K562 (cell line): ENCODE results near the gene HOXA4. TPM values are rescaled to one million over a fixed set of nuclear protein-coding genes. Genes with fewer than 3 reads are reported as not detected.

Experiments
- ATAC-seq: fragments of 200-7000 bp; cut with Tn5 transposase; 3 replicates; pipeline ENCODE4 v1.9.1; 2020; ENCODE audit warnings: moderate library complexity
- BruUV-seq: library from RNA; stranded (reverse); fragments of 400-500 nt; replicated peaks from 2 replicates; lab custom pipeline; 2021; lab: Mats Ljungman, UMichigan
- CTCF ChIA-PET: fragments of 300-600 bp; formaldehyde crosslinking; extraction: SDS; loops from one replicate; lab custom pipeline; 2021; ENCODE audit warnings: low intra/inter-chr PET ratio; lab: Yijun Ruan, JAX
- POLR2A ChIA-PET: fragments of 300-600, 350-650 bp; sonication (Branson Sonifier 250); formaldehyde crosslinking; extraction: SDS; loops from one replicate; lab custom pipeline; 2021; ENCODE audit warnings: antibody characterized with exemption, inconsistent platforms; lab: Yijun Ruan, JAX
- DNase-seq, 4 experiments: peaks; one replicate each; pipeline versions ENCODE4 v3.0.0 to v3.0.0-alpha.2; 2011 to 2018; ENCODE audit warnings: low spot score in 3 of 4, mixed read lengths in 3 of 4; ENCODE audit errors: extremely low read depth in 1 of 4
- FAIRE-seq: peaks from 2 replicates; lab custom pipeline; 2011; peaks lifted over from hg19 to GRCh38; lab: Jason Lieb, UNC
- H2AFZ ChIP-seq: 2 replicates; pipeline ENCODE4 v1.6.0; 2011; ENCODE audit warnings: low read depth, low read length, control low read depth, inconsistent platforms
- H3K27ac ChIP-seq: fragments of 200-600 bp; 3 replicates; pipeline ENCODE4 v1.8.0; 2011; ENCODE audit warnings: low read depth, mild to moderate bottlenecking, control low read depth, inconsistent platforms, low read length, moderate library complexity, mixed read lengths; ENCODE audit errors: extremely low read depth
- H3K27me3 ChIP-seq, 2 experiments: fragments of 300-600 bp in 1 of 2; 2 replicates in 1 of 2; 3 replicates in 1 of 2; pipeline versions ENCODE4 v1.6.0 to v1.8.0; 2011; ENCODE audit warnings: inconsistent platforms in 2 of 2, low read length in 2 of 2, mild to moderate bottlenecking in 1 of 2, mixed read lengths in 1 of 2, moderate library complexity in 1 of 2; ENCODE audit not compliant: control insufficient read depth in 2 of 2, insufficient read depth in 2 of 2
- H3K36me3 ChIP-seq: fragments of 300-600 bp; 3 replicates; pipeline ENCODE4 v1.8.0; 2011; ENCODE audit warnings: mild to moderate bottlenecking, low read length, inconsistent platforms; ENCODE audit not compliant: control insufficient read depth, insufficient read depth
- H3K4me1 ChIP-seq, 2 experiments: fragments of 200-600 bp in 1 of 2; replicated peaks in 1 of 2; 2 replicates in 1 of 2; 3 replicates in 1 of 2; pipeline versions ENCODE4 v1.5.1 to v1.8.0; 2011; ENCODE audit warnings: inconsistent platforms in 2 of 2, low read length in 2 of 2, mild to moderate bottlenecking in 1 of 2, mixed read lengths in 1 of 2, moderate library complexity in 1 of 2; ENCODE audit not compliant: control insufficient read depth in 2 of 2, insufficient read depth in 2 of 2
- H3K4me2 ChIP-seq: 2 replicates; pipeline ENCODE4 v1.6.1; 2011; ENCODE audit warnings: low read length, control low read depth, inconsistent platforms, mixed read lengths; ENCODE audit not compliant: insufficient read depth
- H3K4me3 ChIP-seq: fragments of 200-600 bp; sonication (generic), shearing (Covaris generic); 2 replicates; pipeline ENCODE4 v1.5.1; 2016; ENCODE audit warnings: control low read depth, inconsistent platforms
- H3K79me2 ChIP-seq: fragments of 200-600 bp; 3 replicates; pipeline ENCODE4 v1.8.0; 2011; ENCODE audit warnings: low read length, inconsistent platforms; ENCODE audit not compliant: control insufficient read depth, insufficient read depth
- H3K9ac ChIP-seq, 2 experiments: 2 replicates each; pipeline versions ENCODE4 v1.6.0 to v1.6.1; 2011; ENCODE audit warnings: low read depth in 2 of 2, low read length in 2 of 2, control low read depth in 1 of 2, inconsistent platforms in 1 of 2, mild to moderate bottlenecking in 1 of 2, mixed read lengths in 1 of 2; ENCODE audit not compliant: insufficient read depth in 1 of 2
- H3K9me1 ChIP-seq: one replicate; pipeline ENCODE4 v1.6.0; 2011; ENCODE audit warnings: inconsistent platforms, mild to moderate bottlenecking, low read length, moderate library complexity; ENCODE audit not compliant: control insufficient read depth, insufficient read depth
- H3K9me3 ChIP-seq: replicated peaks from 2 replicates; pipeline ENCODE4 v1.5.1; 2011; ENCODE audit warnings: low read depth, low read length, inconsistent platforms; ENCODE audit not compliant: control insufficient read depth, insufficient read depth
- H4K20me1 ChIP-seq: replicated peaks from 2 replicates; pipeline ENCODE4 v1.6.1; 2011; ENCODE audit warnings: low read length, inconsistent platforms, mixed read lengths; ENCODE audit not compliant: control insufficient read depth, insufficient read depth
- HEY1 ChIP-seq: fragments of 250-450 bp; sonication (Bioruptor Pico); IDR thresholded peaks from 2 replicates; pipeline ENCODE4 v1.5.0; 2020; ENCODE audit warnings: mild to moderate bottlenecking, moderate library complexity, borderline replicate concordance
- MEIS2 ChIP-seq: fragments of 450-650 bp; IDR thresholded peaks from 2 replicates; pipeline ENCODE4 v1.6.1; 2014; ENCODE audit warnings: mild to moderate bottlenecking; ENCODE audit not compliant: partially characterized antibody
- NEUROD1 ChIP-seq: fragments of 150-350 bp; IDR thresholded peaks from 2 replicates; pipeline ENCODE4 v1.6.1; 2014; ENCODE audit warnings: borderline replicate concordance, low read length, low read depth; ENCODE audit not compliant: partially characterized antibody
- NFATC3 ChIP-seq: fragments of 450-650 bp; IDR thresholded peaks from 2 replicates; pipeline ENCODE4 v1.6.1; 2017; ENCODE audit warnings: mild to moderate bottlenecking
- WGBS: fragments of 100-300 bp; shearing (Covaris generic); methylation state at CpG from one replicate; pipeline ENCODE4 v1.1.6; 2016; ENCODE audit warnings: low coverage, mixed read lengths; ENCODE audit not compliant: insufficient coverage; ENCODE audit errors: missing lambda C conversion rate; 5-methylcytosine and 5-hydroxymethylcytosine counted together
- in situ Hi-C: fragments of 300-500 bp; cut with MboI; formaldehyde crosslinking; loops from 4 replicates; pipeline ENCODE4 v1.15.0; 2018; ENCODE audit warnings: inconsistent platforms, mixed read lengths
- intact Hi-C: fragments of 100-400 bp; cut with micrococcal nuclease; formaldehyde crosslinking; loops from 2 replicates; pipeline ENCODE4 v1.14.2; 2022
- polyA plus RNA-seq, 8 experiments: library from polyadenylated mRNA; depleted of rRNA in 4 of 8; stranded (reverse) in 5 of 8; unstranded in 3 of 8; fragments of >200 nt; fragmentation: Nextera tagmentation in 2 of 8; fragmentation: Illumina TruSeq in 1 of 8; extraction: Ambion mirVana in 2 of 8; extraction: Trizol in 1 of 8; gene quantifications; 2 replicates each; pipeline versions ENCODE4 v1.2.1 to v1.2.3, GENCODE V29; 2011 to 2014; ENCODE audit warnings: inconsistent platforms in 1 of 8, missing spikeins in 1 of 8
- total RNA-seq, 7 experiments: library from RNA; depleted of rRNA in 6 of 7; stranded (reverse); fragments of >200 nt in 6 of 7; fragmentation: Illumina TruSeq in 2 of 7; extraction: Trizol in 2 of 7; gene quantifications; 2 replicates each; pipeline versions ENCODE4 v1.2.1 to v1.2.3, GENCODE V29; 2011 to 2021; ENCODE audit warnings: low replicate concordance in 1 of 7
- TF ChIP-seq, protein P1 (sequence below), 2 experiments: IDR thresholded peaks in 1 of 2; conservative IDR thresholded peaks in 1 of 2; 2 replicates each; pipeline ENCODE4 v1.6.1; 2016; ENCODE audit warnings: low read depth in 2 of 2, mild to moderate bottlenecking in 1 of 2, missing compliant biosample characterization in 1 of 2, missing genetic modification characterization in 1 of 2, moderate library complexity in 1 of 2
- TF ChIP-seq, protein P2 (sequence below): IDR thresholded peaks from 2 replicates; pipeline ENCODE4 v1.6.1; 2016; ENCODE audit warnings: missing genetic modification characterization, missing compliant biosample characterization
- TF ChIP-seq, protein P3 (sequence below): fragments of 450-650 bp; formaldehyde crosslinking; IDR thresholded peaks from 2 replicates; pipeline ENCODE4 v1.4.0; 2020; ENCODE audit warnings: mild to moderate bottlenecking, mixed read lengths

HOXA4 gene
- total and polyA plus RNA-seq, 9 of the 15 experiments (the other 6 are each of a cell fraction or from before 2014, with no cell fraction given), result not detected

DNA sequence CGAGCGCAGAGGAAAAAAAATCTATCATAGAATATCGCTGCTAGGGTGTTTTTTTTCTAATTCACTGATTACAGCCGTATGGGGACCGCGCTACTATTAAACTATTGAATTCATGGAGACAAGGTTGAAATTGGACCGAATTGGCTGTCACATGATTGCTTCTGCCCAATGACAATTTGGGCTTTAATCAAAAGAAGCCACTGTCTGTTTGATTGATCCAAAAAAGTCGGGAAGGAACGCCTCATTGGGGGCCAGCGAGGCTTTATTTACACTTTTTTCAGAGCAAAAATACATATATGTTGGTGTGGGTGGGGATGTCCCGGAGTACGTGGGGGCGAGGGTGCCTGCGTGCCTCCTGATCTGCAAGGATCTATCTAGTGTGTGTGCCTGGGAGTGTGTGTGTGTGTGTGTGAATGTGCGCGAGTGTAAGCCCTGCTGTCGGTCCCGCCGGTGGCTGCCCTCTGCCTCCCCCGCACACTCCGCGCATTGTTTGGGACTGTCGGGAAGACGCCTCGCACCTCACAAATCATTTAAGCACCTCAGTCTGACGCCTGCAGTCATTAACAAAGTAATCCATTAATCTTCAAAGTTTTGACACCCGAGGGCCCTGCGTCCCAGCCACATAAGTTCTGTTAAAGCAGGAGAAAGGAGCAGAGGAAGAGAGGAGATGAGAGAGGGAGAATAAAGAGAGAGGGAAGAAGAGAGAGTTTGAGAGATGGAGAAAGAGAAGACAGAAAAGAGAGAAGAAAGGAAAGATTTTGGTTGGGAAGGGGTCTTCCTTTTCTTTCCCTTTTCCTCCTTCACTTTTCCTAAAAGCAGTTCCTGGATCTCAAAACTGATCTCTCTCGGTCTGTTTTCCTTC is 27.7 kb downstream of the HOXA4 start, which contains the start of gene HOXA2:
Gene HOXA2 (minus strand): TSS at position 103 of the 862 bp plus-strand sequence. CDS start 183 bp downstream, outside the sequence.
- Histone ChIP-seq H3K9me1 (no peaks in the 10 kb centered on the region), H3K4me3 (no peak within 1 kb of the TSS), H3K9ac (no peak within 1 kb of the TSS), H3K9me3 (no peaks in the 10 kb centered on the region), H3K27me3 (peaks cover 73 to 75% of the 10 kb centered on the region in 2 experiments), H3K4me1 (peaks cover 0 to 6% of the 10 kb centered on the region in 2 experiments; a peak in 1 of 5 replicates), H2AFZ (no peak within 1 kb of the TSS), H4K20me1 (no peaks in the 10 kb centered on the region), H3K4me2 (no peak within 1 kb of the TSS), H3K27ac (no peak within 1 kb of the TSS), H3K36me3 (no peaks in the 10 kb centered on the region), H3K79me2 (no peaks in the 10 kb centered on the region)
- CTCF ChIA-PET, result no interaction called here
- BruUV-seq, result no TSS peak
- no peak for FAIRE-seq
- WGBS, result 9% methylated on average over 26 of the region's 29 CpGs
- intact Hi-C loops (no loop called here), in situ Hi-C loops (no loop called here)
- DNase-seq, result no peak
- no peak for ATAC-seq
- TF ChIP-seq, protein P1, sequence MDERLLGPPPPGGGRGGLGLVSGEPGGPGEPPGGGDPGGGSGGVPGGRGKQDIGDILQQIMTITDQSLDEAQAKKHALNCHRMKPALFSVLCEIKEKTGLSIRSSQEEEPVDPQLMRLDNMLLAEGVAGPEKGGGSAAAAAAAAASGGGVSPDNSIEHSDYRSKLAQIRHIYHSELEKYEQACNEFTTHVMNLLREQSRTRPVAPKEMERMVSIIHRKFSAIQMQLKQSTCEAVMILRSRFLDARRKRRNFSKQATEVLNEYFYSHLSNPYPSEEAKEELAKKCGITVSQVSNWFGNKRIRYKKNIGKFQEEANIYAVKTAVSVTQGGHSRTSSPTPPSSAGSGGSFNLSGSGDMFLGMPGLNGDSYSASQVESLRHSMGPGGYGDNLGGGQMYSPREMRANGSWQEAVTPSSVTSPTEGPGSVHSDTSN (CRISPR knock-in tag; IDR thresholded peaks at IDR 0.05; ENCODE audit: low read depth), result no peak
- TF ChIP-seq, protein P1 (tag; conservative IDR thresholded peaks at IDR 0.05; ENCODE audit: low read depth), result peak; percentile 60; the same call in 1 of the 2 replicates
- TF ChIP-seq, protein P2, sequence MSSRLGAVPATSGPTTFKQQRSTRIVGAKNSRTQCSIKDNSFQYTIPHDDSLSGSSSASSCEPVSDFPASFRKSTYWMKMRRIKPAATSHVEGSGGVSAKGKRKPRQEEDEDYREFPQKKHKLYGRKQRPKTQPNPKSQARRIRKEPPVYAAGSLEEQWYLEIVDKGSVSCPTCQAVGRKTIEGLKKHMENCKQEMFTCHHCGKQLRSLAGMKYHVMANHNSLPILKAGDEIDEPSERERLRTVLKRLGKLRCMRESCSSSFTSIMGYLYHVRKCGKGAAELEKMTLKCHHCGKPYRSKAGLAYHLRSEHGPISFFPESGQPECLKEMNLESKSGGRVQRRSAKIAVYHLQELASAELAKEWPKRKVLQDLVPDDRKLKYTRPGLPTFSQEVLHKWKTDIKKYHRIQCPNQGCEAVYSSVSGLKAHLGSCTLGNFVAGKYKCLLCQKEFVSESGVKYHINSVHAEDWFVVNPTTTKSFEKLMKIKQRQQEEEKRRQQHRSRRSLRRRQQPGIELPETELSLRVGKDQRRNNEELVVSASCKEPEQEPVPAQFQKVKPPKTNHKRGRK (tag), result peak; percentile 60
- no peak for TF ChIP-seq HEY1 (CRISPR knock-in tag)
- TF ChIP-seq NEUROD1, result no peak
- TF ChIP-seq NFATC3, result no peak
- TF ChIP-seq, protein P3, sequence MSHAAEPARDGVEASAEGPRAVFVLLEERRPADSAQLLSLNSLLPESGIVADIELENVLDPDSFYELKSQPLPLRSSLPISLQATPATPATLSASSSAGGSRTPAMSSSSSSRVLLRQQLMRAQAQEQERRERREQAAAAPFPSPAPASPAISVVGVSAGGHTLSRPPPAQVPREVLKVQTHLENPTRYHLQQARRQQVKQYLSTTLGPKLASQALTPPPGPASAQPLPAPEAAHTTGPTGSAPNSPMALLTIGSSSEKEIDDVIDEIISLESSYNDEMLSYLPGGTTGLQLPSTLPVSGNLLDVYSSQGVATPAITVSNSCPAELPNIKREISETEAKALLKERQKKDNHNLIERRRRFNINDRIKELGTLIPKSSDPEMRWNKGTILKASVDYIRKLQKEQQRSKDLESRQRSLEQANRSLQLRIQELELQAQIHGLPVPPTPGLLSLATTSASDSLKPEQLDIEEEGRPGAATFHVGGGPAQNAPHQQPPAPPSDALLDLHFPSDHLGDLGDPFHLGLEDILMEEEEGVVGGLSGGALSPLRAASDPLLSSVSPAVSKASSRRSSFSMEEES, result peak; percentile 31
- TF ChIP-seq MEIS2, result peak; percentile 29
- POLR2A ChIA-PET, result no interaction called here
